IMR-90 (cell line): ENCODE results near the gene GALNT16.

Experiments
- BHLHE40 ChIP-seq: fragments of 150-350 bp; IDR thresholded peaks from 2 replicates; pipeline ENCODE4 v1.6.1; 2016; ENCODE audit warnings: mild to moderate bottlenecking, low read depth, low read length
- CEBPB ChIP-seq: IDR thresholded peaks from 2 replicates; pipeline ENCODE4 v1.6.1; 2012; ENCODE audit warnings: low read depth, low read length, improper control_type of control experiment
- FOS ChIP-seq: fragments of 150-350 bp; IDR thresholded peaks from 2 replicates; pipeline ENCODE4 v1.6.1; 2016; ENCODE audit warnings: low read depth, low read length
- MAFK ChIP-seq: IDR thresholded peaks from 2 replicates; pipeline ENCODE4 v1.6.1; 2012; ENCODE audit warnings: low read depth, low read length, improper control_type of control experiment
- MAZ ChIP-seq: IDR thresholded peaks from 2 replicates; pipeline ENCODE4 v1.6.1; 2012; ENCODE audit warnings: low read depth, mild to moderate bottlenecking, low read length, improper control_type of control experiment, moderate library complexity, borderline replicate concordance
- NFE2L2 ChIP-seq: fragments of 150-350 bp; IDR thresholded peaks from 2 replicates; pipeline ENCODE4 v1.6.1; 2016; ENCODE audit warnings: low read depth, mild to moderate bottlenecking, low read length
- POLR2A ChIP-seq: IDR thresholded peaks from 2 replicates; pipeline ENCODE4 v1.6.1; 2012; ENCODE audit warnings: mild to moderate bottlenecking, low read depth, low read length
- RCOR1 ChIP-seq: IDR thresholded peaks from 2 replicates; pipeline ENCODE4 v1.6.1; 2012; ENCODE audit warnings: mild to moderate bottlenecking, low read length, improper control_type of control experiment; ENCODE audit not compliant: insufficient replicate concordance
- TF ChIP-seq, protein P1 (sequence below): conservative IDR thresholded peaks from 2 replicates; pipeline ENCODE4 v1.5.1; 2012; ENCODE audit warnings: mild to moderate bottlenecking, low read depth, low read length, improper control_type of control experiment

DNA sequence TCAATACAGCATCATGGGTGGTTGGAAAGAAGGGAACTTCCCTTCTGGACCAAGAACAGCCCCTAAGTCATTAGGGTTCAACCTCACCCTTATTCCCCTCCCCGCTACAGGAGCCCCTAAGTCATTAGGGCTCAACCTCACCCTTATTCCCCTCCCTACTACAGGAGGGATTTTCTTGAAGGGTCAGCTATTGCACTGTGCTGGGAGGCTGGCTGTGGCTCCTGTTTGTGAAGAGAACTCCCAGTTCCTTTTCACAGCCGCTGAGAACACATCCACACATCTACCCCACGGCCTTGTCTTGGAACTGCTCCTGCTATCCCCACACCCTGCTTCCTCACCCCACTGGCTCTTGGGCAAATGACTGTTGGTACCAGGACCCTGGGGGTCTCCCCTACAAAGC lies 93.2 kb downstream of the GALNT16 start:
- TF ChIP-seq POLR2A (no peak), FOS (no peak), CEBPB (no peak), BHLHE40 (no peak), RCOR1 (no peak), NFE2L2 (no peak), MAFK (no peak), MAZ (no peak)
- TF ChIP-seq, protein P1, sequence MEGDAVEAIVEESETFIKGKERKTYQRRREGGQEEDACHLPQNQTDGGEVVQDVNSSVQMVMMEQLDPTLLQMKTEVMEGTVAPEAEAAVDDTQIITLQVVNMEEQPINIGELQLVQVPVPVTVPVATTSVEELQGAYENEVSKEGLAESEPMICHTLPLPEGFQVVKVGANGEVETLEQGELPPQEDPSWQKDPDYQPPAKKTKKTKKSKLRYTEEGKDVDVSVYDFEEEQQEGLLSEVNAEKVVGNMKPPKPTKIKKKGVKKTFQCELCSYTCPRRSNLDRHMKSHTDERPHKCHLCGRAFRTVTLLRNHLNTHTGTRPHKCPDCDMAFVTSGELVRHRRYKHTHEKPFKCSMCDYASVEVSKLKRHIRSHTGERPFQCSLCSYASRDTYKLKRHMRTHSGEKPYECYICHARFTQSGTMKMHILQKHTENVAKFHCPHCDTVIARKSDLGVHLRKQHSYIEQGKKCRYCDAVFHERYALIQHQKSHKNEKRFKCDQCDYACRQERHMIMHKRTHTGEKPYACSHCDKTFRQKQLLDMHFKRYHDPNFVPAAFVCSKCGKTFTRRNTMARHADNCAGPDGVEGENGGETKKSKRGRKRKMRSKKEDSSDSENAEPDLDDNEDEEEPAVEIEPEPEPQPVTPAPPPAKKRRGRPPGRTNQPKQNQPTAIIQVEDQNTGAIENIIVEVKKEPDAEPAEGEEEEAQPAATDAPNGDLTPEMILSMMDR = no peak
